OCI-LY7 (cell line): ENCODE measurements around the gene TECTB. TPM values are rescaled to one million over a fixed set of nuclear protein-coding genes. Genes with fewer than 3 reads are reported as not detected.

ENCODE experiments used
- BruUV-seq: library from RNA; stranded (reverse); fragments of 400-500 nt; replicated peaks from 2 replicates; lab custom pipeline; 2021; lab: Mats Ljungman, UMichigan
- CTCF ChIA-PET: fragments of 300-600 bp; sonication (Branson Sonifier 250); formaldehyde crosslinking; loops from one replicate; lab custom pipeline; 2022; ENCODE audit warnings: antibody characterized with exemption; ENCODE audit not compliant: unreplicated experiment; lab: Charles Lee
- POLR2A ChIA-PET: fragments of 300-600 bp; sonication (Branson Sonifier 250); formaldehyde crosslinking; loops from one replicate; lab custom pipeline; 2022; ENCODE audit warnings: antibody characterized with exemption; lab: Charles Lee
- DNase-seq: peaks from one replicate; pipeline ENCODE4 v3.0.0-alpha.2; 2015; ENCODE audit warnings: low spot score
- H2AFZ ChIP-seq: fragments of 200-600 bp; sonication (generic), shearing (Covaris generic); 2 replicates; pipeline ENCODE4 v1.6.1; 2014; ENCODE audit warnings: mild to moderate bottlenecking, antibody characterized with exemption, low read length, moderate library complexity
- H3K27ac ChIP-seq: fragments of 200-600 bp; sonication (generic); 2 replicates; pipeline ENCODE4 v1.5.1; 2014; ENCODE audit warnings: mixed run types, low read depth, mild to moderate bottlenecking, moderate library complexity, low read length, inconsistent platforms; ENCODE audit not compliant: poor library complexity, severe bottlenecking
- H3K36me3 ChIP-seq: fragments of 200-600 bp; sonication (generic); 2 replicates; pipeline ENCODE4 v1.6.1; 2014; ENCODE audit warnings: mild to moderate bottlenecking, antibody characterized with exemption, low read length, moderate library complexity, mixed read lengths; ENCODE audit not compliant: insufficient read depth
- H3K4me1 ChIP-seq: fragments of 200-600 bp; sonication (generic); 2 replicates; pipeline ENCODE4 v1.5.1; 2014; ENCODE audit warnings: mild to moderate bottlenecking, low read length; ENCODE audit not compliant: insufficient read depth, poor library complexity, severe bottlenecking
- H3K4me2 ChIP-seq: fragments of 200-600 bp; sonication (generic); 2 replicates; pipeline ENCODE4 v1.6.1; 2014; ENCODE audit warnings: mild to moderate bottlenecking, low read length
- H3K4me3 ChIP-seq: fragments of 200-600 bp; sonication (generic); 2 replicates; pipeline ENCODE4 v1.5.1; 2014; ENCODE audit warnings: mild to moderate bottlenecking, low read depth, low read length; ENCODE audit not compliant: poor library complexity, severe bottlenecking
- H3K79me2 ChIP-seq: fragments of 200-600 bp; sonication (generic); 2 replicates; pipeline ENCODE4 v1.6.1; 2016; ENCODE audit warnings: low read depth, mild to moderate bottlenecking, low read length, moderate library complexity, mixed read lengths; ENCODE audit not compliant: insufficient read depth
- H3K9me2 ChIP-seq: fragments of 200-600 bp; sonication (generic); 2 replicates; pipeline ENCODE4 v1.6.1; 2016; ENCODE audit warnings: mild to moderate bottlenecking, low read length, mixed read lengths; ENCODE audit not compliant: insufficient read depth
- H3K9me3 ChIP-seq: fragments of 200-600 bp; sonication (generic); 2 replicates; pipeline ENCODE4 v1.6.1; 2014; ENCODE audit warnings: mild to moderate bottlenecking, mixed run types, low read length, mixed read lengths
- H4K20me1 ChIP-seq: fragments of 200-600 bp; sonication (generic); 2 replicates; pipeline ENCODE4 v1.6.1; 2014; ENCODE audit warnings: mild to moderate bottlenecking, antibody characterized with exemption, low read length, moderate library complexity, mixed read lengths; ENCODE audit not compliant: insufficient read depth
- EZH2phosphoT487 ChIP-seq: fragments of 200-600 bp; sonication (generic); IDR thresholded peaks from 2 replicates; pipeline ENCODE4 v1.6.1; 2018; ENCODE audit warnings: low read depth, borderline replicate concordance, mild to moderate bottlenecking, mixed run types, antibody characterized with exemption, low read length, moderate library complexity, mixed read lengths
- intact Hi-C: fragments of 100-400 bp; cut with micrococcal nuclease; formaldehyde crosslinking; loops from one replicate; pipeline ENCODE4 v1.10.0; 2022; ENCODE audit not compliant: unreplicated experiment
- total RNA-seq, 2 experiments: library from RNA; depleted of rRNA in 1 of 2; stranded (reverse); fragments of >200 nt in 1 of 2; shearing (Covaris generic) in 1 of 2; gene quantifications; 2 replicates each; pipeline ENCODE4 v1.2.3, GENCODE V29; 2014 to 2022
- TF ChIP-seq, protein P1 (sequence below): fragments of 200-600 bp; sonication (generic); conservative IDR thresholded peaks from 2 replicates; pipeline ENCODE4 v1.5.1; 2014; ENCODE audit warnings: mild to moderate bottlenecking, antibody characterized with exemption, low read length, moderate library complexity, mixed read lengths

Gene TECTB
- total RNA-seq, 2 experiments from 2014 or later = not detected

DNA sequence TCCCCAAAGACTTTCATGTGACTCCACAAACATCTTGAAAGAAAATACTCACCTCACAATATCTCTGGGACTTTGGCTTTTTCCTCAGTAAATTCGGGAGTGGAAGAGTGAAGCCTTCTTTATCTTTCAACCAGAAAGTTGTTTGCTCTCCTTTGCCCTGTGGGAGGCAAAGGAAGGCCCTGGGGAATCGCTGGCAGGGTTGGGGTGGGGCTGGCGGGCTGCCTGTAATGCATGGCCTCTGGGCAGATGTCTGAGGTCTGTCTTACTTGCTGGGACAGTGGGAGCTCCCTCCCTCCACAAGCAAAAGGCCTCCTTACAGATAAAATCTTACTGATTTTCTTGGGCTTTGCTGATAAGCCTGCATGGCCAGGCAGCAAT, 24.9 kb downstream of the TECTB start:
- Histone ChIP-seq H2AFZ (no peak overlapping the region), H3K9me2 (no peaks in the 10 kb centered on the region), H3K36me3 (no peaks in the 10 kb centered on the region), H3K4me2 (no peak overlapping the region), H3K4me1 (no peaks in the 10 kb centered on the region), H3K27ac (no peak overlapping the region), H3K79me2 (no peaks in the 10 kb centered on the region), H3K4me3 (no peak overlapping the region), H3K9me3 (no peaks in the 10 kb centered on the region), H4K20me1 (no peaks in the 10 kb centered on the region)
- TF ChIP-seq, protein P1, sequence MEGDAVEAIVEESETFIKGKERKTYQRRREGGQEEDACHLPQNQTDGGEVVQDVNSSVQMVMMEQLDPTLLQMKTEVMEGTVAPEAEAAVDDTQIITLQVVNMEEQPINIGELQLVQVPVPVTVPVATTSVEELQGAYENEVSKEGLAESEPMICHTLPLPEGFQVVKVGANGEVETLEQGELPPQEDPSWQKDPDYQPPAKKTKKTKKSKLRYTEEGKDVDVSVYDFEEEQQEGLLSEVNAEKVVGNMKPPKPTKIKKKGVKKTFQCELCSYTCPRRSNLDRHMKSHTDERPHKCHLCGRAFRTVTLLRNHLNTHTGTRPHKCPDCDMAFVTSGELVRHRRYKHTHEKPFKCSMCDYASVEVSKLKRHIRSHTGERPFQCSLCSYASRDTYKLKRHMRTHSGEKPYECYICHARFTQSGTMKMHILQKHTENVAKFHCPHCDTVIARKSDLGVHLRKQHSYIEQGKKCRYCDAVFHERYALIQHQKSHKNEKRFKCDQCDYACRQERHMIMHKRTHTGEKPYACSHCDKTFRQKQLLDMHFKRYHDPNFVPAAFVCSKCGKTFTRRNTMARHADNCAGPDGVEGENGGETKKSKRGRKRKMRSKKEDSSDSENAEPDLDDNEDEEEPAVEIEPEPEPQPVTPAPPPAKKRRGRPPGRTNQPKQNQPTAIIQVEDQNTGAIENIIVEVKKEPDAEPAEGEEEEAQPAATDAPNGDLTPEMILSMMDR = peak; percentile 48; the same call in 1 of the 2 replicates
- TF ChIP-seq EZH2phosphoT487 = no peak
- ChIA-PET CTCF (no interaction called here), POLR2A (interaction anchor here (0.6 kb wide), 1 partner anchor 697 kb away, joined by 3 read pairs; no protein-coding TSS in a partner anchor)
- no TSS peak for BruUV-seq
- no peak for DNase-seq
- intact Hi-C loops = no loop called here

DNA sequence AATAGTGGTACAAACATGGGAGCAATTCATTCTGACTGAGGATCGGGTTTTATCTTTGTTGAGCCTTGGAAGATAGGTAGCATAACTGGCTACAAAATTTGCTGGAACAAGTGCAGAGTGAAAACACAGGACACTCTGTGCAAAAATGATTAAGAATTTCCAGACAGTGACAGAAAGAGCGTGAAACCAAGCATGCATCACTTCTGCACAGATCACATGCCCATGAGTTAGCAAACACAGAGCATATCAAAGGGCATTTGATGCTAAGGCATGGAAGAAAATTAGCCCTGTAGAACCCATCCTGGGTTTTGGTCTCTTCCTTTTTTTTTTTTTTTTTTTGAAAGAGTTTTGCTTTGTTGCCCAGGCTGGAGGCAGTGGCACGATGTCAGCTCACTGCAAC, 28.3 kb downstream of the TECTB start:
- DNase-seq = no peak
- H3K79me2 ChIP-seq = no peaks in the 10 kb centered on the region
- no peak overlapping the region for H3K4me2 ChIP-seq
- no peaks in the 10 kb centered on the region for H3K4me1 ChIP-seq
- no peaks in the 10 kb centered on the region for H4K20me1 ChIP-seq
- no peak overlapping the region for H3K4me3 ChIP-seq
- TF ChIP-seq, protein P1 = no peak
- TF ChIP-seq EZH2phosphoT487 = no peak
- no peaks in the 10 kb centered on the region for H3K9me2 ChIP-seq
- no TSS peak for BruUV-seq
- no peak overlapping the region for H2AFZ ChIP-seq
- ChIA-PET CTCF (no interaction called here), POLR2A (no interaction called here)
- intact Hi-C loops = no loop called here
- H3K9me3 ChIP-seq = no peaks in the 10 kb centered on the region
- no peak overlapping the region for H3K27ac ChIP-seq
- H3K36me3 ChIP-seq = no peaks in the 10 kb centered on the region

DNA sequence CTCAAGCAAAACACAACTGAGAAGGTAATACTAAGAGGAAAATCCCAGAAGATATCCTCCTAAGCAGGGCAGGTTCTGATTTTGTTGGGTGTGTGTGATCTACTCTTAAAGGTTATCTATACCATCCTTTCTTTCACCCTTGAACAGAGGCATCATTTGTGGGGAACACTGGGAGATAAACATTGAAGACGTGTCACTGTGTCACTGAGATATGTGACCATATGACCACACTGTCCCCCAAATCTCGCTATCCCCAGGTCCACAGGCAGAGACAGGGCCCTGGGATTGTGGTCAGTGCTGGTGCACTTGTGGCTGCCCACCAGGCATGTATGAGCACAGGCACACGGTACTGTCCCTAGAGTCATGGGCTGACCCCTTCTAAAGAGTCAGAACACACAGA, 30.0 kb downstream of the TECTB start:
- TF ChIP-seq EZH2phosphoT487 = no peak
- TF ChIP-seq, protein P1 = no peak
- H3K9me2 ChIP-seq = no peaks in the 10 kb centered on the region
- ChIA-PET CTCF (no interaction called here), POLR2A (no interaction called here)
- no peak for DNase-seq
- no peak overlapping the region for H2AFZ ChIP-seq
- H3K9me3 ChIP-seq = no peaks in the 10 kb centered on the region
- H4K20me1 ChIP-seq = no peaks in the 10 kb centered on the region
- no peaks in the 10 kb centered on the region for H3K79me2 ChIP-seq
- intact Hi-C loops = no loop called here
- H3K27ac ChIP-seq = no peak overlapping the region
- H3K4me3 ChIP-seq = no peak overlapping the region
- H3K36me3 ChIP-seq = no peaks in the 10 kb centered on the region
- no TSS peak for BruUV-seq
- no peak overlapping the region for H3K4me2 ChIP-seq
- H3K4me1 ChIP-seq = no peaks in the 10 kb centered on the region
